Left lung (tissue), 10 donors: ENCODE data around the gene CDRT4. TPM values are rescaled to one million over a fixed set of nuclear protein-coding genes. Genes with fewer than 3 reads are reported as not detected.
A peak's percentile ranks its signal among the peaks of the same experiment; 100 is the strongest.

Experiments
- ATAC-seq: fragments of 200-7000 bp; cut with Tn5 transposase; one replicate; pipeline ENCODE4 v1.9.1; 2020; ENCODE audit warnings: moderate library complexity
- DNase-seq, 4 donors: peaks; one replicate each; pipeline ENCODE4 v3.0.0-alpha.2; 2013 to 2020
- H3K27ac ChIP-seq, 2 donors: fragments of 200-600 bp; sonication (generic) in 1 of 2; one replicate each; pipeline versions ENCODE4 v1.5.0 to v1.8.0; 2020 to 2021
- H3K27me3 ChIP-seq, 2 donors: fragments of 200-600 bp; sonication (generic) in 1 of 2; one replicate each; pipeline versions ENCODE4 v1.5.0 to v1.8.0; 2020 to 2021
- H3K36me3 ChIP-seq, 2 donors: fragments of 200-600 bp; sonication (generic) in 1 of 2; one replicate each; pipeline versions ENCODE4 v1.5.0 to v1.8.0; 2020 to 2021
- H3K4me1 ChIP-seq, 2 donors: fragments of 200-600 bp; one replicate each; pipeline ENCODE4 v1.8.0; 2021
- H3K4me3 ChIP-seq, 2 donors: fragments of 200-600 bp; sonication (generic) in 1 of 2; one replicate each; pipeline versions ENCODE4 v1.5.0 to v1.8.0; 2020 to 2021; ENCODE audit warnings: mild to moderate bottlenecking in 1 of 2
- H3K9me3 ChIP-seq, 2 donors: fragments of 200-600 bp; sonication (generic) in 1 of 2; one replicate each; pipeline versions ENCODE4 v1.5.0 to v1.8.0; 2020 to 2021
- CTCF ChIP-seq, 2 donors: fragments of 200-600 bp; sonication (generic) in 1 of 2; IDR thresholded peaks; one replicate each; pipeline versions ENCODE4 v1.5.0 to v1.8.0; 2021; ENCODE audit warnings: antibody characterized with exemption in 2 of 2
- intact Hi-C, 2 donors: fragments of 100-400 bp; cut with DNase I; formaldehyde crosslinking; loops; one replicate each; pipeline versions ENCODE4 v1.11.2 to v1.14.2; 2022
- polyA plus RNA-seq, 6 donors: library from polyadenylated mRNA; unstranded; fragments of 120-200 nt; gene quantifications; one replicate each; pipeline ENCODE4 v1.2.1, GENCODE V29; 2013; ENCODE audit not compliant: insufficient read length in 6 of 6
- total RNA-seq, 2 donors: library from RNA; stranded (reverse); fragmentation: NEBNext Ultra II Directional; extraction: Animal tissue kit (Norgen Biotek cat#: 25700); gene quantifications; one replicate each; pipeline ENCODE4 v1.2.1, GENCODE V29; 2021
- donor health status: DM: no; HTN: yes; CAD: no.
- donor health status: DM: no; HTN: no; CAD: no.

The CDRT4 gene
- total and polyA plus RNA-seq, 8 donors: 2.7 to 24.9 (median 17.8) TPM

GRCh38 chr17:15438491-15439105, 28.8 kb downstream of the CDRT4 start:
- no peak overlapping the region for H3K4me3 ChIP-seq
- DNase-seq (no peak), ATAC-seq (no peak)
- TF ChIP-seq CTCF (IDR thresholded peaks at IDR 0.05): no peak
- peak overlapping the region in 1 of 2 donors; percentile 68 for H3K27ac ChIP-seq
- H3K36me3 ChIP-seq: peaks cover 0 to 4% of the 10 kb centered on the region in 2 donors
- peaks cover under 1 to 21% of the 10 kb centered on the region in 2 donors for H3K4me1 ChIP-seq
- intact Hi-C loops: no loop called here
- no peaks in the 10 kb centered on the region for H3K9me3 ChIP-seq
- no peaks in the 10 kb centered on the region for H3K27me3 ChIP-seq

GRCh38 chr17:15437303-15437635, 30.2 kb downstream of the CDRT4 start:
- intact Hi-C loops: no loop called here
- DNase-seq: no peak
- H3K4me1 ChIP-seq: peaks cover 4 to 24% of the 10 kb centered on the region in 2 donors

GRCh38 chr17:15436473-15437302, 30.7 kb downstream of the CDRT4 start:
- no peaks in the 10 kb centered on the region for H3K9me3 ChIP-seq
- ATAC-seq (no peak), DNase-seq (peak in 1 of 4 donors; percentile 78)
- H3K36me3 ChIP-seq: peaks cover 0 to 4% of the 10 kb centered on the region in 2 donors
- no peak overlapping the region for H3K4me3 ChIP-seq
- peaks cover 4 to 24% of the 10 kb centered on the region in 2 donors for H3K4me1 ChIP-seq
- intact Hi-C loops: no loop called here
- TF ChIP-seq CTCF (IDR thresholded peaks at IDR 0.05): peak in 1 of 2 donors; percentile 35
- H3K27ac ChIP-seq: peak overlapping the region; percentile 35 to 68
- H3K27me3 ChIP-seq: no peaks in the 10 kb centered on the region

More at GRCh38 chr17:15437303-15437635, 30.2 kb downstream of the CDRT4 start:
- Histone ChIP-seq H3K4me3 (no peak overlapping the region), H3K27ac (peak overlapping the region in 1 of 2 donors; percentile 68), H3K36me3 (peaks cover 0 to 4% of the 10 kb centered on the region in 2 donors), H3K27me3 (no peaks in the 10 kb centered on the region), H3K9me3 (no peaks in the 10 kb centered on the region)
- no peak for TF ChIP-seq CTCF (IDR thresholded peaks at IDR 0.05)
- no peak for ATAC-seq

- Histone ChIP-seq H3K27me3 (no peaks in the 10 kb centered on the region), H3K27ac (peak overlapping the region; percentile 40 to 50), H3K4me1 (peaks cover 4 to 24% of the 10 kb centered on the region in 2 donors), H3K36me3 (peaks cover 0 to 4% of the 10 kb centered on the region in 2 donors), H3K9me3 (no peaks in the 10 kb centered on the region), H3K4me3 (no peak overlapping the region)
- ATAC-seq: no peak
- TF ChIP-seq CTCF (IDR thresholded peaks at IDR 0.05): no peak
- intact Hi-C loops: no loop called here
- DNase-seq: no peak
These were observed 32.5 kb downstream of the CDRT4 start for GRCh38 chr17:15434956-15435355.
